NOMO-1 treated with DMSO at 0.1 percent for 48 hours (cell line): ENCODE data around the gene SPRYD7.
"Not testable (repeated sequence)": the region's sequence is repeated elsewhere in the genome, so short reads cannot be mapped to it uniquely, and the experiment has no call there.

ENCODE experiments used
- DNase-seq: peaks from one replicate; lab custom pipeline; 2025; ENCODE audit not compliant: unreplicated experiment; lab: John Stamatoyannopoulos, UW

The SPRYD7 gene, protein sequence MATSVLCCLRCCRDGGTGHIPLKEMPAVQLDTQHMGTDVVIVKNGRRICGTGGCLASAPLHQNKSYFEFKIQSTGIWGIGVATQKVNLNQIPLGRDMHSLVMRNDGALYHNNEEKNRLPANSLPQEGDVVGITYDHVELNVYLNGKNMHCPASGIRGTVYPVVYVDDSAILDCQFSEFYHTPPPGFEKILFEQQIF

GRCh38 chr13:49936075-49936967 is at the start of gene SPRYD7:
Gene SPRYD7 (minus strand): TSS chr13:49936340. CDS start chr13:49936235, 105 bp downstream.
- peak; percentile 97 for DNase-seq

- no peak for DNase-seq
These were observed 49.0 kb upstream of the SPRYD7 start for GRCh38 chr13:49985129-49985528.

GRCh38 chr13:49980266-49980665 is 44.1 kb upstream of the SPRYD7 start:
- no peak for DNase-seq

DNA sequence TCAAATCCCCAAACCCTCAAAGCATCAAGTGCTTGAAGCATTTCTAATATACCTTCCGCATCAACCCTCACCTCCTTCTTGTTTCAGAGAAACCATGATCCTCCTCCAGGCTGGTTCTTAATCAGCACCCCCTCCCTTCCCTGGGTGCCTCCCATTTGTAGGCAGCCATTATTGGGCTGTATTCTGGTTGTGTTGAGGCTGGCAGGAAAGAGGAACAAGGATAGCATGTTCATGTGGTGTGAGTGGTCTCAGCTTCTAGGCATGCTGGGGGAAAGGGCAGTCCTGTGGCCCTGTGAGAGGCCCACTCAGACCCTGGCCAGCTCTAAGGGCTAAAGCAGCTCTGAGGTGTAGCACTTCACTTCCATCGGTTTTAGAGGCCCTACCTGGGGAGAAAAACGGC is 41.9 kb upstream of the SPRYD7 start:
- DNase-seq = peak; percentile 25

GRCh38 chr13:49976314-49977258 is 40.4 kb upstream of the SPRYD7 start:
- peak; percentile 70 for DNase-seq

DNA sequence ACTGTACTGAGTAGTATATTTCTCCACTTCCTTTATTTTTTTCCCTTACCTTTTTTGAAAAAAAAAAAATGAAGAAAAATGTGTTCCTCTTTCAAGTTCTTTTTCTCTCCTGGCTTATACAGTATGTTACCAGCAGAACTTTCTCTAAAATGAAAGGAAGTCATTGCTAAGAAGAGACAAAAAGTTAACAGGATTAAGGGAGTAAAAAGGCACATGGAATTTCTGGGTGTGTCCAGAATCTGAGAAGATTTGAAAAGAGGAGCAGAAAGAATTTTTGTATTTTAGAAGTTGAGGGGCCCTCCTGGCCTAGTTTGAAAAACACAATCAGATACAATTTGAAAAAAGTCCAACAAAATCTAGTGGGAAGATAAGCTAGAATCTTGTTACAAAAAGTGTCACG is 39.7 kb upstream of the SPRYD7 start:
- no peak for DNase-seq

GRCh38 chr13:49972709-49973108 is 36.6 kb upstream of the SPRYD7 start:
- no peak for DNase-seq

- no peak for DNase-seq
These were observed 31.3 kb upstream of the SPRYD7 start for GRCh38 chr13:49967456-49967855.

DNA sequence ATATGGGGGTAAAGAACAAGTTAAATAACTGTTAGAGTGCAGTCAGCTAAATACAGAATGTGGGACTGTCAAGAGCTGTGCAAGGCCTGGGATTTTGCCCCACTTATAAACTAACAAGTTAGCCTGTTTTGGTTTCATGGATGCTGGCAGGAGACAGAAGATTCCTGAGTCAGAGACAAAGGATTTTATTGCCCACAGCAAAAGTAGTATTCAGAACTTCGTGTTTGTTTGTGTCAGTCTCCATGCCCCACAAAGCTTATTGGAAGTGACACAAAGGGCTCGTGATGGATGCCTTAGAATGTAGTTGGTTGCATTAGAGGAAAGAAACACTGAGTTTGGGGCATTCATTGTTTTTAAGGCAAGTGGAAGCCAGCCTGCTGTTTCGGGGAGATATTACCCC is 22.2 kb upstream of the SPRYD7 start:
- no peak for DNase-seq

GRCh38 chr13:49956131-49956530 is 20.0 kb upstream of the SPRYD7 start:
- peak; percentile 50 for DNase-seq

DNA sequence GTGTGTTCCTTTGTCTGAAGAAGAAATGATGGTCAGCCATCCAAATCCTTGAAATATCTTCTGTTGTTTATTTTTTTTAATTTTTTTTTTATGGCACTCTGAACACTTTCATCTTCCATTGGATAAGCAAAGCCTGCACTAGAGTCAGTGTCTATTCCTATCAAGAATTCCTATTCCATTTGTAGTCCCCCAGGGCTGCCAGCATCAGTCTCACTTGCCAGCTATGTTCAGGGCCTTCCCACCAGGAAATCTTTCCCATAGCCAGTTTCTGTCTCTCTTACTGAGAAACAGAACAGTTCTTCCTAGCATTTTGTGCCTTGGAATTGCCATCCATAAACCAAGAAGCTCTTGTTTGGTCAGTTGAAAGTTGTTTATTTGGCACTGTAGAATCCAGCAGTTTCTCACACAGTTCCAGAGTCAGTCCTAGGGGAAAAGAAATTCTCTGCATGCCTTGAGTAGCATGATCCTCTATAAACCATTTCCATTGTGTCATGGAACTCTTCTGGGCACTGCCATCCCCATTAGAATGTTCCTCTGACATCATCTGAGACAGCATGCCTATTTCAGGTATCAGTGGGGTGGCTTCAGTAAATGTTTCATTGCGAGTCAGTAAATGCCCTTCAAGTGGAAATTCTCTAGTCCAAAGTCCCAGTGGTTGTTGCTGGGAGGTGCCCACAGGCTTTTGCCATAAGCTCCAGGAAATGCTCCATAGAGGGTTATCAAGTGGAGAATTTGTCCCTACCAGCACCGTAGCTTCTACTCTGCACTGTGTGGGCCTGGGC is 18.7 kb upstream of the SPRYD7 start:
- no peak for DNase-seq

DNA sequence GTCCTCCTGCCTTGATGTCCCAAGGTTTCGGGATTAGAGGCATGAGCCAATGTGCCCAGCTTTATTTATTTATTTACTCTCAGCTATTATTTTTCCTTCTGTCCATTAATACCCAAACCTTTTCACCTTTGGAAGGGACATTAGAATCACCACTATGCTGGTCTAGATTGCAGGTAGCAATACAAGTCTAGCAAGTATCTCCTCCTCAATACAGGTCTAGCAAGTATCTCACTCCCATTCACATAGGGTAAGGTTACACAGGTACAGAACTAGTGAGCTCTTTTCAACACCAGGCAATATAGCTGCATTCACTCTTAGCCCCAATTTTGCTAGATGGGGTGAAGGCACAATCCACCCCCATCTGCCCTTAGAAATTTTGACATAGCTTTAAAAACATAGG is 17.4 kb upstream of the SPRYD7 start:
- no peak for DNase-seq

- DNase-seq = no peak
These were observed 15.8 kb upstream of the SPRYD7 start for GRCh38 chr13:49951754-49952535.

- not testable (repeated sequence) for DNase-seq
These were observed 12.7 kb upstream of the SPRYD7 start for GRCh38 chr13:49948777-49949270.

DNA sequence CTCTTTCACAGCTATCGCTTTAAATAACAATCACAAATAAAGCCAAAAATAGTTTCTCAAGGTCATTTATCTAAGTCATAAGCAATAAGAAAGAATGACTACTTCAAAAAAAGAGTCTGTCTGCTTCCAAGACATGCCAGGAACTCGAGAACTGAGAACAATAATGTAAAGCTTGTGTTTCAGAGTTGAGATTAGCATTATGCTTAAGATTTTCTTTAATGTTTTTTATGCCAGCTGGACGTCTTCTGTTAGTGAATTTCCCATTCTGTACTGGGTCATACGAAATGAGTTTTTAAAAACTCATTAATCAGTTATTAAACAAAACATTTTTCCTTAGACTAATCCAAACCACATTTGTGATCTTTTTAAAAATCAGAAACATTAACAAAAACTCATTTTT is 3.2 kb upstream of the SPRYD7 start:
- no peak for DNase-seq

- DNase-seq = no peak
These were observed 2.8 kb upstream of the SPRYD7 start for GRCh38 chr13:49938921-49939320.

DNA sequence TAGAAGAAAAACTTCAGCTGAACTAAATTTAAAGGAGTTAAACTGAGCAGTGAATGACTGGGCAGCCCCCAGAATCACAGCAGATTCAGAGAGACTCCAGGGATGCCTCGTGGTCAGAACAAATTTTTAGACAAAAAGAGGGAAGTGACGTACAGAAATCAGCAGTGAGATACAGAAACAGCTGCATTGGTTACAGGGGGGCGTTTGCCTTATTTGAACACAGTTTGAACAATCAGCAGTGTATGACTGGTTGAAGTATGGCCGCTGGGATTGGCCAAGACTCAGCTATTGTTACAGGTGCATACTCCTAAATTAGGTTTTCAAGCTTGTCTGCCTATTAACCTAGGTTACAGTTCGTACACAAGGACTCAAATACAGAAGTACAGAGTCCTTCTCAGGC is 2.2 kb upstream of the SPRYD7 start:
- peak; percentile 62 for DNase-seq

- DNase-seq = no peak
These were observed 781 bp upstream of the SPRYD7 start for GRCh38 chr13:49936968-49937273.

DNA sequence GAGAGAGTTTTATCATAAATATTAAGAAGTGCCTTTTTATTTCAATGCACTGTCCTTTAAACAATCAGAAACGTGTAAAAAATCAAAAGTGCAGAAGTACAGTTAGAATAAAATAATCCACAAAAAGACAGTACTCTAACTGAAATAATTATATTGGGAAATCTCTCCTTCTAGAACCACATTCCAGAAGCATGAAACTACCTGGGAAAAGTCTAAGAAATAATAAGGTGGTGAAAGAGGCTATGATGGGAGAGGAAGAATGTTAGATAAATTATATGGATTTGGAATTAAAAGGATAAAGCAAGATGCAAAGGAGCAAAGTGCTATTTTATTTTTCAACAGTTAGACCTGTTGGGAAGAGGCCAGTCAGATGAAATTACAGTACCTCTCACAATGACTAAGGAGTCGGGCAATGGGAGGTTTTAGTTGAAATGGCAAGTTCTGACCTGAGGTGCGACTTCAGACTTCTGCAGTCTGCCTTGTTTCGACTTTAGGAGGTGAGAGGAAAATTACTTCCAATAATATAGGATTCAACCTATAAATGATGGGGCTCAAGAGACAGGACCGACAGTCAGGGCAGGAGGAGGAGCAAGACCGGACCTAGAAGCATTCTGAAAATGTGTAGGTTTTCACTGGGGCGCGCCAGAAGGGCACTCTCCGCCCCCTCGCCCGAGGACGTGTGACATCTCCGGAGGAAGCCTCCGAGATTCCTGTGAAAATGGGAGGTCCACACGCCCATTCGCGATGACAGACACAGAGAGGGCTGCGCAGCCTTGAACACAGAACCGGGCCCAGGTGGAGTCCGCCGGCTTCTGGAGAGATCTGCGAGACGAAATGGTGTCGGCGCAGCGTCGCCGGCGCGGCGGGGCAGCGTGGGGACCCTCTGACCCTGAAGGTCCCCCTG is 717 bp downstream of the SPRYD7 start:
- no peak for DNase-seq
